Liver (tissue), 9 donors: ENCODE measurements around the gene EHD1. TPM values are rescaled to one million over a fixed set of nuclear protein-coding genes. Genes with fewer than 3 reads are reported as not detected.

Experiments used
- DNase-seq: peaks from one replicate; pipeline ENCODE4 v3.0.0-alpha.2; 2017; ENCODE audit warnings: low spot score
- H3K27ac ChIP-seq, 2 donors: one replicate each; pipeline ENCODE4 v1.7.0; 2013; ENCODE audit warnings: inconsistent platforms in 2 of 2, low read length in 2 of 2, control low read depth in 1 of 2, low read depth in 1 of 2, mild to moderate bottlenecking in 1 of 2
- H3K27me3 ChIP-seq, 4 donors: one replicate each; pipeline versions ENCODE4 v1.6.1 to v1.7.0; 2013; ENCODE audit warnings: low read length in 3 of 4, inconsistent platforms in 1 of 4, mild to moderate bottlenecking in 1 of 4, moderate library complexity in 1 of 4; ENCODE audit not compliant: control insufficient read depth in 4 of 4, insufficient read depth in 4 of 4
- H3K36me3 ChIP-seq, 4 donors: one replicate each; pipeline versions ENCODE4 v1.6.1 to v1.7.0; 2013; ENCODE audit warnings: low read length in 3 of 4, mild to moderate bottlenecking in 3 of 4, low read depth in 1 of 4, moderate library complexity in 1 of 4; ENCODE audit not compliant: control insufficient read depth in 4 of 4, insufficient read depth in 3 of 4
- H3K4me1 ChIP-seq, 4 donors: one replicate each; pipeline versions ENCODE4 v1.6.1 to v1.7.0; 2013; ENCODE audit warnings: low read length in 3 of 4, mild to moderate bottlenecking in 3 of 4, moderate library complexity in 1 of 4; ENCODE audit not compliant: control insufficient read depth in 4 of 4, insufficient read depth in 4 of 4
- H3K4me3 ChIP-seq, 3 donors: one replicate each; pipeline versions ENCODE4 v1.6.1 to v1.7.0; 2013; ENCODE audit warnings: low read length in 3 of 3, control low read depth in 1 of 3, low read depth in 1 of 3, mild to moderate bottlenecking in 1 of 3
- H3K9ac ChIP-seq, 2 donors: one replicate each; pipeline ENCODE4 v1.7.0; 2013; ENCODE audit warnings: low read length in 2 of 2, mild to moderate bottlenecking in 2 of 2, moderate library complexity in 2 of 2, control low read depth in 1 of 2, low read depth in 1 of 2
- H3K9me3 ChIP-seq, 4 donors: one replicate each; pipeline versions ENCODE4 v1.6.1 to v1.7.0; 2013; ENCODE audit warnings: low read length in 3 of 4; ENCODE audit not compliant: control insufficient read depth in 4 of 4
- ATF3 ChIP-seq: IDR thresholded peaks from 2 replicates; pipeline ENCODE4 v1.6.1; 2016; ENCODE audit warnings: antibody characterized with exemption
- CTCF ChIP-seq: fragments of 150-350 bp; IDR thresholded peaks from 2 replicates; pipeline ENCODE4 v1.5.1; 2017; ENCODE audit warnings: improper control_type of control experiment, low read depth, low read length; ENCODE audit not compliant: missing input control
- EGR1 ChIP-seq, 2 donors: IDR thresholded peaks; 2 replicates each; pipeline ENCODE4 v1.6.1; 2016 to 2018; ENCODE audit warnings: antibody characterized with exemption in 2 of 2, low read depth in 2 of 2
- FOXA1 ChIP-seq: IDR thresholded peaks from 2 replicates; pipeline ENCODE4 v1.6.1; 2016; ENCODE audit warnings: antibody characterized with exemption
- FOXA2 ChIP-seq: IDR thresholded peaks from 2 replicates; pipeline ENCODE4 v1.6.1; 2016; ENCODE audit warnings: antibody characterized with exemption
- GABPA ChIP-seq, 2 donors: IDR thresholded peaks in 1 of 2; conservative IDR thresholded peaks in 1 of 2; 2 replicates each; pipeline ENCODE4 v1.6.1; 2016; ENCODE audit warnings: antibody characterized with exemption in 2 of 2, mild to moderate bottlenecking in 1 of 2, moderate library complexity in 1 of 2
- HNF4A ChIP-seq, 2 donors: conservative IDR thresholded peaks; 2 replicates each; pipeline ENCODE4 v1.6.1; 2016; ENCODE audit warnings: antibody characterized with exemption in 2 of 2, mild to moderate bottlenecking in 2 of 2
- HNF4G ChIP-seq: IDR thresholded peaks from 2 replicates; pipeline ENCODE4 v1.6.1; 2016; ENCODE audit warnings: antibody characterized with exemption
- JUND ChIP-seq, 2 donors: IDR thresholded peaks; 2 replicates each; pipeline ENCODE4 v1.6.1; 2016; ENCODE audit warnings: antibody characterized with exemption in 2 of 2
- MAX ChIP-seq: IDR thresholded peaks from 2 replicates; pipeline ENCODE4 v1.6.1; 2016; ENCODE audit warnings: antibody characterized with exemption
- NR2F2 ChIP-seq: IDR thresholded peaks from 2 replicates; pipeline ENCODE4 v1.6.1; 2016; ENCODE audit warnings: antibody characterized with exemption
- RAD21 ChIP-seq, 2 donors: IDR thresholded peaks; 2 replicates each; pipeline ENCODE4 v1.6.1; 2016; ENCODE audit warnings: antibody characterized with exemption in 2 of 2, mild to moderate bottlenecking in 2 of 2
- REST ChIP-seq: IDR thresholded peaks from 2 replicates; pipeline ENCODE4 v1.6.1; 2016; ENCODE audit warnings: antibody characterized with exemption, mild to moderate bottlenecking
- RXRA ChIP-seq, 2 donors: IDR thresholded peaks; 2 replicates each; pipeline ENCODE4 v1.6.1; 2017 to 2018; ENCODE audit warnings: antibody characterized with exemption in 2 of 2, mild to moderate bottlenecking in 1 of 2
- SP1 ChIP-seq: IDR thresholded peaks from 2 replicates; pipeline ENCODE4 v1.6.1; 2018; ENCODE audit warnings: antibody characterized with exemption, mild to moderate bottlenecking
- TAF1 ChIP-seq: conservative IDR thresholded peaks from 2 replicates; pipeline ENCODE4 v1.6.1; 2016; ENCODE audit warnings: antibody characterized with exemption, mild to moderate bottlenecking
- YY1 ChIP-seq: IDR thresholded peaks from 2 replicates; pipeline ENCODE4 v1.6.1; 2016; ENCODE audit warnings: antibody characterized with exemption, mild to moderate bottlenecking
- ZBTB33 ChIP-seq: IDR thresholded peaks from 2 replicates; pipeline ENCODE4 v1.6.1; 2016; ENCODE audit warnings: antibody characterized with exemption
- WGBS: extraction: QIAGEN DNeasy Blood & Tissue Kit; methylation state at CpG from one replicate; pipeline ENCODE4 v1.1.7; 2013; 5-methylcytosine and 5-hydroxymethylcytosine counted together
- polyA plus RNA-seq, 2 donors: library from polyadenylated mRNA; stranded (reverse) in 1 of 2; unstranded in 1 of 2; fragments of 200-250 nt in 1 of 2; fragments of >200 nt in 1 of 2; fragmentation: Nextera tagmentation in 1 of 2; extraction: Ambion mirVana in 1 of 2; gene quantifications; one replicate each; pipeline versions ENCODE4 v1.2.1 to v1.2.3, GENCODE V29; 2013 to 2015
- total RNA-seq, 2 donors: library from RNA; depleted of rRNA; stranded (reverse); fragments of >200 nt; gene quantifications; one replicate each; pipeline ENCODE4 v1.2.3, GENCODE V29; 2014
- donor health status: healthy.
- donor health status: healthy.
- donor health status: healthy.
- donor health status: healthy.
- donor health status: healthy.

The EHD1 gene
- total and polyA plus RNA-seq, 4 donors = 8.3 to 36.4 (median 19.2) TPM

- peaks cover 15 to 46% (median 36%) of the 10 kb centered on the region in 4 donors for H3K4me1 ChIP-seq
- no peak overlapping the region for H3K9ac ChIP-seq
- peaks cover 8 to 36% (median 16%) of the 10 kb centered on the region in 4 donors for H3K36me3 ChIP-seq
- TF ChIP-seq RXRA (IDR thresholded peaks at IDR 0.05) (peak; percentile 56 to 88), GABPA (IDR thresholded peaks at IDR 0.05 in 1 of 2, conservative IDR thresholded peaks at IDR 0.05 in 1 of 2) (no peak), EGR1 (IDR thresholded peaks at IDR 0.05; ENCODE audit: low read depth in 2 of 2) (no peak), RAD21 (IDR thresholded peaks at IDR 0.05) (peak; percentile 85 to 92), HNF4A (conservative IDR thresholded peaks at IDR 0.05) (peak; percentile 63 to 80), JUND (IDR thresholded peaks at IDR 0.05) (no peak), HNF4G (peak; percentile 35), CTCF (peak; percentile 81), FOXA1 (no peak), YY1 (no peak), REST (no peak), NR2F2 (peak; percentile 97), ATF3 (no peak), SP1 (peak; percentile 39), TAF1 (no peak), FOXA2 (no peak), MAX (no peak), ZBTB33 (no peak)
- DNase-seq = peak; percentile 97
- WGBS = 16% methylated on average over 14 of the region's 14 CpGs
- H3K27me3 ChIP-seq = no peaks in the 10 kb centered on the region
- H3K27ac ChIP-seq = peak overlapping the region; percentile 86 to 89
- H3K9me3 ChIP-seq = no peaks in the 10 kb centered on the region
- H3K4me3 ChIP-seq = no peak overlapping the region
Measured at GRCh38 chr11:64894070-64894811, 15.8 kb upstream of the EHD1 start.
